ENCODE data around the gene L3MBTL3. TPM values are rescaled to one million over a fixed set of nuclear protein-coding genes. Genes with fewer than 3 reads are reported as not detected.

The L3MBTL3 gene
- total RNA-seq (2014; rRNA removed; shearing (Covaris generic)): 3.1 and 3.7 TPM in 2 replicates

DNA sequence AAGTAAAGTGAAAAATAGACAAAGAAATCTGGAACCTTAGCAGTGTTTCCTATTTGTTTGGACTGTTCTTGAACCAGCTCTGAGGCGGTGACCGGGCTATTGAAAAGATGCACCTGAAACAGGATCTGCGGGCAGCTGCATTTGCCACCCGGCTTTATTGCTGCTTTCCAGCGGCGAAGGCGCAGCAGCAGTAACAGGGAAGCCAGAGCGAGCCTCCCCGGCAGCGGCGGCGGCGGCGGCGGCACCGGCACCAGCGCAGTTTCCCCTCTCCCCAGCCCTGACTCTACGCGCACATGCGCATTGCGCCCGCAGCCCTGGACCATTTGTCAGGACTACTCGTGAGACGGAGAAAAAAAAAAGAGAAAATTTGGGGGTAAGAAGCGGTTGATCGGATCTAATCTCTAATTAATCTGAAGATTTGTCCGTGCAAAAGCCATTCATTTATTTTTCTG is at the start of gene L3MBTL3:
Gene L3MBTL3, plus strand, starts transcription at position 290 of the 452 bp plus-strand sequence. CDS start 24,119 bp downstream, outside the sequence.
- DNase-seq (ENCODE audit: low read depth): peak; percentile 78

DNA sequence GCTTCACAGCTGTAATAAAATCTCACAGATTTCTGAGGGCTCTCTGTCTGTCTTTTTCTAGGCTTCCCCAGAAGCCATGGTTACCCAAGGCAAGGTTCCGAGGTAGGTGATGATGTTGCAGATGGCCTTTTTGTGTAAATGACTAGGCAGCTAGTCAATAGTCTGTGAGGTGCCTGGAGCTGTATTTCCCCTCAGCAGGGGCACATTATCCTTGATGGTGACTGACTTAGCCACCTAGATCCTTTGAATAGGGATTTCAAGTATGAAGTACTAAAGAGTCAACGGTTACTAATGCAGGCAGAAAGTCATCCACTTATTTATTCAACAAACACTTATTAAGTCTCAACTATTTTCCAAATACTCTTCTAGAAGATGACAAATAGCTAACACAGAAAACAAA is 49.3 kb upstream of the L3MBTL3 start:
- DNase-seq (ENCODE audit: low read depth): no peak

DNA sequence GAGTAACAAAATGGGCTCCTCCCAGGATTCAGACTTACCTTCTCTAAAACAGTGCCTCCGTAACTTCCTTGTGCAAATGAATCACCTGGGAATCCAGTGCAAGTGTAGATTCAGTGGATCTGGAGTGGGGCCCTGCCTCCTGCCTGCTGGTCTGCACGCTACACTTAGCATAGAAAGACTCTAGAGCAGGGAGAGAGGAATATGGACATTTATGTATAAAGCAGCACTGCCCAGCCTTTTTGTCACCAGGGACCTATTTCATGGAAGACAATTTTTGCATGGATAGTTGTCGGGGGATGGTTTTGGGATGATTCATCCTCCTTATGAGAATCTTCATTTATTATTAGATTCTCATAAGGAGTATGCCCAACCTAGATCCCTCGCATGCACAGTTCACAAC is 42.3 kb upstream of the L3MBTL3 start:
- no peak for DNase-seq (ENCODE audit: low read depth)

DNA sequence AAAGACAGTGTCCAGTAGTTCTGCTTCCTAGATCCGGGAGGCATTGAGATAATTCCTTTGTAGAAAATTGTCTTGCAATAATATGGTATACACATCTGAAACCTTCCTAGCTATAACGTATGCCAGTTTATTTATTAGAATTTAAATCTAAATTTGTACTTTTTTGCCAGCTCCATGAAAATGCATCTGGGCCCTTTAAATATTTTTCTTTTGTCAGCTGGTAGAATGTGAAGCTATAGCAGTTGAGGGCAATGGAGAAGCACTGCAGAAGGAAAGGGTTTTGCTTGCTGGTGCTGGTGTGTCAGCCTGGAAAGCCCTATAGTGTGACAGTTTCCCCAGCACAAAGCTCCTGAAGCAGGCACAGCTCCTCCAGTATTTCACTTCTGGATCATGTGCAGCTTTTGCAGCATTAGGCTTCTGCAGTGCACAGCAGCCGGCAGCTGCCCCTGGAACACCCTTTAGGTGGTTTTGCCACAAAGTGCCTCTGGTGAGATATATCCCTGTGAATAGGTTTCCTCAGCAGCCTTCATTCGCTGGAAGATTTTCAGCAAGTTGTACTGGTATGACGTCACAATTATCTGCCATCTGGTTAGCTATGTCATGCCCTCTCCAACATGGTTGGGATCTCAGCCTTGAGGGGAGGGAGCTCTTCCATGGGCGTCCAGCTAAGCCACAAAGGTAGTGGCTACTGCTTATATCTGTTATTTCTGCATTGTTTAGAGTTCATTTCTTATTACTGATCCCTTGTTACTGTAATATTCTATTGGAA is 40.0 kb upstream of the L3MBTL3 start:
- DNase-seq (ENCODE audit: low read depth): no peak

DNA sequence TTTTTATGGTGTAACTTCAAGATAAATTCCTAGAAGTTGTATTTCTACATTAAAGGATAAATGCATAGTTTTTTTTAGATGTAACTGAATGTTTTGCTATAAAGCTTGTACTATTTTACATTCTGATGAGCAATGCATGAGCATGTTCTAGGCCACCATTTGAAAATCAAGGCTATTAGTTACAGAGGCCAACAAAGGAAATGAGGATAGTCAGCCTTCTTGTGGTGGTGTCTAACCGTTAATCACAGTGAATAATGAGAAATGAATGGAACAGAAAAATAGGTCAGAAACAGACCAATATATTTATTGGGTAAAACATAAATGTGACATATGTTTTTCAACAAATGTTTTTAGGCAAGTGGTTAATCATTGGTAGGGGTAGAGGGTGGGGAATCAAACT is 37.6 kb upstream of the L3MBTL3 start:
- no peak for DNase-seq (ENCODE audit: low read depth)

DNA sequence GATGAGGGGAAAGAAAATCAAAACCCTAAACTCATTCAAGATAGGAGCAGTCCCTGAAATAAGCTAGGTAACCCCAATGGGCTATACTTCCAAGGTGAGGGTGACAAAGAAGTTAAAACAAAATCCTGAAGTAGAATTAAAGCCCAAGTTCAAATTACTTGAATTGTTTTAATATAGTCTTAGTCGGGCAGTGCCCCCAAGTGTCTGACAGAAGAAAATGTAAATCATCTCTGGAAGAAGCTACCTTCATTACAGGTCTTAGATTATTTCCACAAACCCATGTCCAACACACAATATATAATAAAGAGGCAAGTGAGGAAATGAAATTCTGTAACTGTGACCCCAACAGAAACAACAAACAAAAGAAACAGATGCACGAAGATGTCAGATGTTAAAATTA is 36.8 kb upstream of the L3MBTL3 start:
- peak; percentile 16 for DNase-seq (ENCODE audit: low read depth)

DNA sequence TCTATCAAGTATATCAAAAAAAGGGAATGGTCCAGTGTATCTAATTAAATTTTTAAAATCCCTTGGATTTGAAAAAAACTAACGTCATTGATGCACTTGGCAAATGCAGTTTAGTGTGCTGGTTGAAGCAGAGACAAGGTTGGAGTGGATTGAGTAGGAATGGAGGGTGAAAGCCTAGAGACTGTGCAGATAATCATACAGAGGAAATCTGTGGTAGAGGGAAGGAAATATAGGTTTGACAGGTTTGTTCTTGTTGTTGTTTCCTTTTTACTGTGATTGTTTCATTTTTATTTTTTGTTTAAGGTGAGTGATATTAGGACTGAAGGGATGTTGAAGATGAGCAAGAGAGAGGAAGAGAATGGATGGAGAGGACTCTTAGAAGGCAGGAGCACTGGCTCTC is 29.0 kb upstream of the L3MBTL3 start:
- DNase-seq (ENCODE audit: low read depth): no peak

DNA sequence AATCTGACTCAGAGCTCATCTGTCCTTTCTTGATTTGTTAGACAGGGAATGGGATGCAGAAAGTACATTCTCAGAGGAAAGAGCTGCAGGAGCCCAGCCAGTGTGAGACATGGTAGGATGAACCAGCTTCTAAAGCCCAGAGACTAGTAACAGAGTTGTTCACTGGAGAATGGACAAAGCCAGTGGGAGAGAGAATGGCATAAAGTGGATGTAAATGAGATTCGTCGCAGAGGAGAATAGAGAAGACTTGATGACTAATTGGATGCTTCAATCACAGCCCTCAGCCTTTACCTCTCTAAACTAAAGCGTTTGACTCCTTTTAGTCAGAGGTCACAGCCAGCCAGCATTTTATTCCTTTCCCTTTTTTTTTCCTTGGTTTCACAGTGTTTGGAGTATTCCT is 25.5 kb upstream of the L3MBTL3 start:
- no peak for DNase-seq (ENCODE audit: low read depth)

DNA sequence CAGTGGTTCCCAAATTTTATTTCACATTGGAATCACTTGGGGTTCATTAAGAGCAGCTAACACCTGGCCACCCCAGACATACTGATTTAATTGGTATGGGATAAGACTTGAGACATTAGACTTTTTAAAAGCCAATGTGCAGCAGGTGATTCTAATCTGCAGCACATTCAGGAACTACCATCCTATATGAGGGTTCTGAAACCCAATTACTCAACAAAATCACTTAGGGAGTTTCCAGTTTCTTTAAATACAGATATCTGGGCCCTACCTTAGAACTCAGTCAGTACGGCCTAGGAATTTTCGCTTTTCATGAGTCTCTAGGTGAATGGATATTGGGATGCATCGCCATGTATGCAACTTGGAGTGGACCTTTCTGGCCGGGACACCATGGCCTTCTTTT is 24.0 kb upstream of the L3MBTL3 start:
- DNase-seq (ENCODE audit: low read depth): no peak

DNA sequence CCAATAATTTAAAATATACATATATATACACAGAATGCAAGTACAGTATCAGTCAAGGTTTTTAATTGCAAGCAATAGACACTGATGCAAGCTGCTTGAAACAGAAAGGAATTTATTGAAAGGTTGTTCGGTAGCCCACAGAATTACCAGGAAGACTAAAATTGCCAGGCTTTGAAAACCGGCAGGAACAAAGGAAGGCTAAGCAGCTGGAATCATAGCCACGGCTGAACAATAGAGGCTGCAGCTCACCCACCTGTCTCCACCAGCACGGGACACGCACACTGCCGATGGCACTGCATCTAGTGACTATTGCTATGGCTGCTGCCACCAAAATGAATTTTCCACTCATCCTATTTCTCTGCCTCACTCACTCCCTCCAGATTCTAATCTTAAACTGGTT is 22.0 kb upstream of the L3MBTL3 start:
- no peak for DNase-seq (ENCODE audit: low read depth)

DNA sequence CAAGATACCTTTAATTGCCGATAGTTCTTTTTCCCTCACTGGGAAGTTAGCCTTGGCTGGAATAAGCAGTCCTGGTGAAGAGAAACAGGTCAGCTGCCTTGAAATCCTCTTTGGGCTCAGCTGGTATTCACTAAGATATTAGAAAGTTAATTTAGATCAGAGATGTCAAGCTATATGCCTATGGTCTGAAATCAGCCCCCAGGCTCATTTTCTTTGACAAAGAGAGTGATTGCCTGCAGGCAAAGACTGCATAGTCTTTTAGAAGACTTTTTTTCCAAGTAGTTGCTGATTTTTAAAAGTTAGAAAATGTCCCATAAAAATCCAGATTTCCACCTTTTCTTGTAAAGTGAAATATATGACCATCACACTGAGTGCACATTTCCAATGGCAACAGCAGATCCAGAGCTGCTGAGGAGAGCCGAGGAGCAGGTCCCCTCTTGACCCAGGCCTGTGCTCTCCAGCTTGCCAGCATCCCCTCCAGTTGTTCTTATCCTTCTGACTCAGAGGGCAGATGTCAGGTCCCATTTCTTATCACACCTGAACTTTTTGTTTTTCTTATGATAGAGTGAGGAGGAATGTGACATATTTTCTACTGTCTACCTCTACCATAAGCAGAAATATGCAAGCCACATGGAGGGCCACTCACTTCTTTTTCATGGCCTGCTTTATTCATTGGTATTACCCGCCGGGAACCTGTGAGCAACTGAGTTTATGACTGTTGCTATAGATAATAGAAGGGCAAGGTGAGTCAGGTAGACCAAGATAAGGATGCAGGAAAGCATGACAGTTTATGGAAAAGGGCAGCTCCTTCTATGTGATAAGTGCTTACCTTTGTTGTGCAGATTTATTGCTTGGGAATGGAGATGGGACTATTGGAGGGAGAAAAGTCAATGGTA is 17.6 kb upstream of the L3MBTL3 start:
- DNase-seq (ENCODE audit: low read depth): no peak

DNA sequence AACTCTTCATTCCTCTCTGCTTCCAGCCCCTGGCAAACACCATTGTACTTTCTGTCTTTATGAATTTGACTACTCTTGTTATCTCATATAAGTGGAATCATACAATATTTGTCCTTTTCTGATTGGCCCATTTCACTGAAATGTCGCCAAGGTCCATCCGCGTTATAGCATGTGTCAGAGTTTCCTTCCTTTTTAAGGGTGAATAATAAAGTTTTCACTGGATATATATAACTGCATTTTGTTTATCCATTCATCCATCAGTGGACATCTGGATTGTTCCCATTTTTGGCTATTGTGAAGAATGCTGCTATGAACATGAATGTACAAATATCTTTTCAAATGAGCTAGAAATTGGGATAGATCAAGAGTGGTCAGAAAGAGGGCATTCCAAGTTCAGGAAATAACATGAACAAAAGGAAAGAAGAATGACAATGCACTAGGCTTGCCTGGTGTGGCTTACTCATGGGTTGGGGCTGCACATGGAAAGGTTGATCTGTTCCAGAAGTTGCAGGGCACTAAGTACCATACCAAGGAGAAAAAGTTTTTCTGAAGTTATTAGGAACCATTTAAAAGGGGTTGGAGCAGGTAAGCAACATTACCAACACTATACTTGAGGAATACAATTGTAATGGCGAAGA is 10.0 kb upstream of the L3MBTL3 start:
- no peak for DNase-seq (ENCODE audit: low read depth)

DNA sequence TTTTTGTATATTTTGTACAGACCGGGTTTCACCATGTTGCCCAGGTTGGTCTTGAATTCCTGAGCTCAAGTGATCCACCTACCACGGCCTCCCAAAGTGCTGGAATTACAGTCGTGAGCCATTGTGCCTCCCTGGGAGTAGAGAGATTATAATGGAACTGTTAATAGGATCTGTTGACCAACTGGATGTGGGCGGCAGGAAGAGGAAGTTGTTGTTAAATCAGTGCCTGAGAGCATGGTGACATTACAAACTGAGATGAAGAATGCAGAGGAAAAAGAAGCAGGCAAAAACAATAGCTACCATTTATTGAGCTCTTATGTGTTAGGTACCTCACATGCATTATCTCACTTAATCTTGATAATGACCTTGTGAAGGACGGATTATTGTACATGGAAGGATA is 9.2 kb upstream of the L3MBTL3 start:
- no peak for DNase-seq (ENCODE audit: low read depth)

DNA sequence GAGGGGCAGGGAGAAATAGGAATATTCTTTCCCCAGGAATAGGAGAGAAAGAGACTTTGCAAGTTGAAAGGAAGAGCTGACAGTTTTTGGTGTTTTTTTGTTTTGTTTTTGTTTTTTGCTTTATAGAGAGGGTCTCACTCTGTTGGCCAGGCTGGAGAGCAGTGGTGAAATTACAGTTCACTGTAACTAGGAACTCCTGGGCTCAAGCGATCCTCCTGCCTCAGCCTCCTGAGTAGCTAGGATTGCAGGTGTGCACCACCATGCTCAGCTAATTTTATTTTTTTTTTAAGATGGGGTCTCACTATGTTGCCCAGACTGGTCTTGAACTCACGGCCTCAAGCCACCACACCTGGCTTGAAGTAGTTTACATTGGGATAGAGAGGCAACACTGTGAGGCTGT is 8.0 kb upstream of the L3MBTL3 start:
- no peak for DNase-seq (ENCODE audit: low read depth)

DNA sequence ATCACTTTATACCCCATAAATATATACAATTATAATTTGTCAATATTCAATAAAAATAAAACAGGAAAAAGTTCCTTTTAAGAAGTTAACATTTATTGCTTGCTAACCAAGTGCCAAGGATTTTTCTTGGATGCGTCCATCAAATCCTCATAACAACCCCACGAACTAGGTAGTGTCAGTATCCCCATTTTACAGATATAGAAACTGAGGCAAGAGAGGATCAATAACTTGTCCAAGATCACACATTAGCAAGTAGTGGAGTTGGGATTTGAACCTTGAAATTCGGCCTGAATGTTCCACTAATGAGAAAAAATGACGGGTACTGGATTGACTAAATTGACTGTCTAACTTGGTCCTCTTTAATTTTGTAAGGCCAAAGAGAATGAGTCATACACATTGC is 5.7 kb upstream of the L3MBTL3 start:
- DNase-seq (ENCODE audit: low read depth): no peak

DNA sequence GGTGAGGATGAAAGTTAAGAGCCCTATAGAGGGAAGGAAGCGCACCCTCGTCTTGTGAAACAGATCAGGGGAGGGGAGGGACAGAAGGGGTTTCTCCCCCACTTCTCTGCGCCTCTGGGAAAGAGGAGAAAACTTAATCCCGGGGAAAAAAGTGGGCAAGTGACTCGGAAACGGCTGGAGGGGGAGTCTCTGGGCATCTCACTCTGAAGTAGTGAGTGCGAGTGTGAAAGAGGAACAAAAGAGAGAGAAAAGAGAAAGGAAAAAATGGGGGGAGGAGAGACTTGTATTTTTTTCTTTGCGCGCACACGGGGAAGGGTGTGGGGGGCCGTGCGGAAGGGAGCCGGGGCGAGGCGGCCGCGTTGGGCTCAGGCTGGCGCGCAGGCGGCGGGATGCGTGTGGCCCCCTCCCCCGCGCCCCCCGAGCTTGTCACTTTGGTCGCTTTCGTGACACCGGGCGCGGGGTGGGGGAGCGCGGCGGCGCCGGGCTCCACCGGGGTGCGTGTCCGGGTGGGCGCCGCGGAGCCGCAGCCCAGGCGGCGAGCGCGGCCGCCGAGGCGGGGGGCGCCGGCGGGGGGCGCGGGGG is 454 bp downstream of the L3MBTL3 start:
- no peak for DNase-seq (ENCODE audit: low read depth)

DNA sequence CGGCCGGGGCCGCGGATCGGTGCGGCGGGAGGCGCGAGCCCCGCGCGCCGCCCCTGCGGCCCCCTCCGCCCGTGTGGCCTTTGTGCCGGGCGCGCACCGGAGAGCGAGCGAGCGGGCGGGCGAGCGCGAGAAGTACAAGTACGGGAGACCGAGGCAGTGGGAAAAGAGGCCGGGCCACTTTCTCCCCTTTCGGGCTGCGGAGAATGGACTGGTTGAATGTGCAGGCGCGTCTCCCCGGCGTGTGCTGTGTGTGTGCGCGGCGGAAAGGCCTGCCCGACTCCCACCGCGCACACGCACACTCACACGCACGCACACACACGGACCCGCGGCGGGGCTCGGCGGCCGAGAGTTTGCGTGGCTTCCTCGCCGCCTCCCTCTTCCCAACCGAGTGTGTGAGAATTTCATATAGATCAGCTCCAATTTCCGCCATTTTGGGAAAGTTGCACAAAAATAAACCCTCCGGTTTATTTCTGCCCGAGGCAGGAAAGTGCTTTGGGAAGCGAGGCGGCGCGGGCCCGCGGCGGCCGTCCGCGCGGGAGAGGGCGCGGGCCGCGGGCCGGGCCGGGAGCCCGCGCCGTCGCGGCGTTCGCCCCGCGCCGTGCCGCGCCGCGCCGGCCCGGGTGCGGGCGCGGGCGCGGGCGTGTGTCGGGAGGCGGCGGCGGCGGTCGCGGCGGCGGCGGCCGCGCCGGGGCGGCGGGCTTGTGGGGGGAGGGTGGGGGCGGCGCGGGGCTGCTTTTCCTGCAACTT is 1.1 kb downstream of the L3MBTL3 start:
- peak; percentile 58 for DNase-seq (ENCODE audit: low read depth)

DNA sequence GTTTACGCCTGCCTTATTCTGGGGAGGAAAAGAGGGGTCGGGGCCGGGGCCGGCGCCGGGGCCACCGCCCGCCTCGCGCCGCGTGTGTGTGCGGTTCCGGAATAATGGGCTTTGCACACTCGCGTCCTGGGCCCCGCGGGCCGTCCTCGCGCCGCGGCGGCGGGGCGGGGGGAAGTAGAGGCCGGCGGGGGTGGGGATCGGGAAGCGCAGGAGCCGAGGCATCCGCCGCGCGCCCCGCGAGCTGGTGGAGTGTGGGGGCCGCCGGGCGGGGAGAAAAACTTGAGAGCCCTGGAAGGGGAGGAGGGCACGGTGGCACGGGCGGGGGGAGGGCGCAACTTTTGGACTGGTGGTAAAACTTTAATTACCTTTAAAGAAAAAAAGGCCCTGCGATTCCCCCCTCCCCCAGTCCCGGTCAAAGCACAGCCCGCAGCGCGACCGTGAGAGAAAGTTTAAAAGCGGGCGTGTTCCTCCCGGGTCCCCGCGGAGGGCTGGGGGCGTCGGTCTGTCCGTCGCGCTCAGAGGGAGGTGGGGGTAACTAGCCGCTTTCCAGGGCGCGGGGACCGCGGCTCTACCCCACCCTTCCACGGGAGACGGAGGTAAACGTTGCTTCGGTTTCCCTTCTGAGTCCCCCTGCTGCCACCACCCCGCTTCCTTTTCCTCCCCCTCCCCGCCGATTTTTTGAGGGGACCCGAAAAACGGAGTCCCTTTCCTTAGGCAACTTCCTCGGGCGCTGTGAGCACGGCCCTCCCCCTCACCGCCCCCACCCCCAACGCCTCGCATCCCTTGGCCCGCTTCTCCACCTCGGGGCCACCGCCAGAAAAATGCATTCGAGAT is 1.9 kb downstream of the L3MBTL3 start:
- DNase-seq (ENCODE audit: low read depth): no peak

DNA sequence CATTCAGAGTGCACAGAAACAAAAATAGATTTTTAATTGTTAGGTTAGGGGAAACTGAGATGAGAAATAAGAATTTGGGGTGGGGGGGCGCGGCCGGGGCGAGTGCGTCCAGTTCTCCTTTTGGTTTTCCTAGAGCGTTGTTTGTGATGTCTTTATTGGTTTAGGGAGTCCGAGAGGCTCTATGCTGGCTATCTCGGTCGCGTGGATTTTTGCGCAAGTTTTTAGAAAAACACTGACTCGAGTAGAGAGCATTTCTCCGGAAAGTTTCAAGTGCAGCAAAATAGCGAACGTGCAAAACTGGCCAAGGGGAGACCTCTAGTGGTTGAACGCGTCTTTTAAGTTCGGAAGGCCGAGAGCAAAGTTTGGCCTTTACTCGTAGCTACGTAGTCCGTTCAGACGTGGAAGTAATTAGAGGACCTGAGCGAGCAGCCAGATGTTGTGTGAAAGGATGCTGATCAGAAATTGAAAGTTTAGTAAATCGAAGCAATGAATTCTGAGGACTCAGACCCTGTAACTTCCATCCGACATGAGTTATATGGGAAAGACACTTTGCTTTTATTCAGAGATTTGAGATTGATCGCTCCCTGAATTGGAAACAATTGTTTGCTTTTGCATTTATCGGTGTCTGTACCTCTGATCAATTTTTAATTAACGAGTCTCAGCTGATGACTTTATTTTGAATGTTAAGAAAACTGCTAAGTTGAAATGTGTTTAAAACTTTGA is 2.7 kb downstream of the L3MBTL3 start:
- DNase-seq (ENCODE audit: low read depth): peak; percentile 86

DNA sequence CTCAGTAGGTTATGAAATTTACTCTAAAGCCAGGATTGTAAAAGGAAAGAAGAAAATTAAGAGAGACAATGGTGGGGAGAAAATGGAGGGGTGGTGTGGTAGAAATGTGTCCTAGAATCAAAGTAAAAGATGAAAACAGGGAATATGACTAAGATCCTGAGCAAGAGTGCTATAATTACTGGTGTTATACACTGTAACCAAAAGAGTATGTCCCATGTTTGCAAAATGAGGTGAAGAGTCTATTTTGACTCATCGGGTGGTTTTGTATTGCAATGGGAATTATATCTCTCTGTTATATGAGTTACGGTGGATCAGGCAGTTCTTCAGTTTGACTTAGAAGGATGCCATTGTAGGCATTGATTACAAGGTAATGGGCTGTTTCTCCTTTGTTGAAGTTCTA is 8.5 kb downstream of the L3MBTL3 start:
- DNase-seq (ENCODE audit: low read depth): no peak

Data from RPMI7951 (cell line).